Loucy (cell line): ENCODE measurements around the gene ROR1.

Experiments
- H2AFZ ChIP-seq: fragments of 200-600 bp; sonication (generic); 2 replicates; pipeline ENCODE4 v1.6.0; 2016; ENCODE audit warnings: antibody characterized with exemption, mild to moderate bottlenecking, low read length, moderate library complexity
- H3F3A ChIP-seq: fragments of 200-600 bp; 2 replicates; pipeline ENCODE4 v1.6.0; 2016; ENCODE audit warnings: antibody characterized with exemption, low read depth, mild to moderate bottlenecking
- H3K27me3 ChIP-seq: fragments of 200-600 bp; sonication (generic); 2 replicates; pipeline ENCODE4 v1.6.1; 2014; ENCODE audit warnings: low read length, mild to moderate bottlenecking; ENCODE audit not compliant: insufficient read depth, poor library complexity, severe bottlenecking
- H3K36me3 ChIP-seq: fragments of 200-600 bp; sonication (generic); 2 replicates; pipeline ENCODE4 v1.6.1; 2016; ENCODE audit warnings: low read length; ENCODE audit not compliant: insufficient read depth
- H3K4me1 ChIP-seq: fragments of 200-600 bp; sonication (generic); 2 replicates; pipeline ENCODE4 v1.5.1; 2014; ENCODE audit warnings: low read length, mild to moderate bottlenecking; ENCODE audit not compliant: insufficient read depth, poor library complexity, severe bottlenecking
- H3K4me2 ChIP-seq: fragments of 200-600 bp; sonication (generic); 2 replicates; pipeline ENCODE4 v1.6.0; 2014; ENCODE audit warnings: antibody characterized with exemption, low read length, low read depth, mild to moderate bottlenecking; ENCODE audit not compliant: poor library complexity, severe bottlenecking
- H3K4me3 ChIP-seq: fragments of 200-600 bp; sonication (generic); 2 replicates; pipeline ENCODE4 v1.5.1; 2014; ENCODE audit warnings: low read length, mild to moderate bottlenecking, mixed read lengths; ENCODE audit not compliant: poor library complexity, severe bottlenecking
- H3K79me2 ChIP-seq: fragments of 200-600 bp; sonication (generic); 2 replicates; pipeline ENCODE4 v1.6.1; 2014; ENCODE audit warnings: low read length; ENCODE audit not compliant: insufficient read depth
- H3K9ac ChIP-seq: fragments of 200-600 bp; sonication (generic); 2 replicates; pipeline ENCODE4 v1.6.0; 2014; ENCODE audit warnings: mild to moderate bottlenecking, low read depth, low read length, moderate library complexity; ENCODE audit not compliant: poor library complexity, severe bottlenecking
- H3K9me2 ChIP-seq: fragments of 200-600 bp; sonication (generic); replicated peaks from 2 replicates; pipeline ENCODE4 v1.6.1; 2016; ENCODE audit warnings: low read depth, low read length, mixed read lengths
- H3K9me3 ChIP-seq: fragments of 200-600 bp; sonication (generic); 2 replicates; pipeline ENCODE4 v1.6.1; 2014; ENCODE audit warnings: mild to moderate bottlenecking, antibody characterized with exemption, low read length, low read depth; ENCODE audit not compliant: insufficient read depth
- H4K20me1 ChIP-seq: fragments of 200-600 bp; sonication (generic); 2 replicates; pipeline ENCODE4 v1.6.0; 2014; ENCODE audit warnings: antibody characterized with exemption, low read length, mild to moderate bottlenecking; ENCODE audit not compliant: insufficient read depth, poor library complexity, severe bottlenecking
- EZH2phosphoT487 ChIP-seq: fragments of 200-600 bp; IDR thresholded peaks from 2 replicates; pipeline ENCODE4 v1.6.1; 2018; ENCODE audit warnings: antibody characterized with exemption, mild to moderate bottlenecking, moderate library complexity, borderline replicate concordance
- TF ChIP-seq, protein P1 (sequence below): fragments of 200-600 bp; sonication (generic); conservative IDR thresholded peaks from 2 replicates; pipeline ENCODE4 v1.5.1; 2014; ENCODE audit warnings: mild to moderate bottlenecking, antibody characterized with exemption, low read length

The ROR1 gene

DNA sequence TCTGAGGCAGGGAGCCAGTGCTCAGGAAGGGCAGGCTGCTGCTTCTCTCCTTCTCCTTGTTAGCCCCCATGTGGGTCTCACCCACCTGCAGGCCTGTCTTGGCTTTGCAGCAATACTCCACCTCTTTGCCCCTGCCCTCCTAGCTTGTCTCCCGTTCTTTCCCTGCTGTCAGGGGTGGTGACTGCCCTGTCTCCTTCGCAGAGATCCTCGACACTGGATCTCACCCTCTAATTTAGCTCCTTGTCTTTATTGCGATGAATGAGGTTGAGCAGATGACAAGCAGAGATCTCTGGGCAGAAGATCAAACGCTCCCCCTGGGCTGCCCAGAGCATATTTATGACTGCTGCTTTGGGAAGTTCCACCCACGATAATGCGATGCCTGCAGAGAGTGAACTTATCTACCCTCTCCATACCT lies 199.2 kb downstream of the ROR1 start:
- Histone ChIP-seq H3K79me2 (no peaks in the 10 kb centered on the region), H3K4me3 (no peak overlapping the region), H3K36me3 (no peaks in the 10 kb centered on the region), H4K20me1 (no peaks in the 10 kb centered on the region), H3K27me3 (peaks cover 100% of the 10 kb centered on the region), H2AFZ (no peak overlapping the region), H3K9ac (no peak overlapping the region), H3K4me2 (no peak overlapping the region), H3F3A (no peaks in the 10 kb centered on the region), H3K9me2 (no peaks in the 10 kb centered on the region), H3K4me1 (no peaks in the 10 kb centered on the region), H3K9me3 (no peaks in the 10 kb centered on the region)
- TF ChIP-seq, protein P1, sequence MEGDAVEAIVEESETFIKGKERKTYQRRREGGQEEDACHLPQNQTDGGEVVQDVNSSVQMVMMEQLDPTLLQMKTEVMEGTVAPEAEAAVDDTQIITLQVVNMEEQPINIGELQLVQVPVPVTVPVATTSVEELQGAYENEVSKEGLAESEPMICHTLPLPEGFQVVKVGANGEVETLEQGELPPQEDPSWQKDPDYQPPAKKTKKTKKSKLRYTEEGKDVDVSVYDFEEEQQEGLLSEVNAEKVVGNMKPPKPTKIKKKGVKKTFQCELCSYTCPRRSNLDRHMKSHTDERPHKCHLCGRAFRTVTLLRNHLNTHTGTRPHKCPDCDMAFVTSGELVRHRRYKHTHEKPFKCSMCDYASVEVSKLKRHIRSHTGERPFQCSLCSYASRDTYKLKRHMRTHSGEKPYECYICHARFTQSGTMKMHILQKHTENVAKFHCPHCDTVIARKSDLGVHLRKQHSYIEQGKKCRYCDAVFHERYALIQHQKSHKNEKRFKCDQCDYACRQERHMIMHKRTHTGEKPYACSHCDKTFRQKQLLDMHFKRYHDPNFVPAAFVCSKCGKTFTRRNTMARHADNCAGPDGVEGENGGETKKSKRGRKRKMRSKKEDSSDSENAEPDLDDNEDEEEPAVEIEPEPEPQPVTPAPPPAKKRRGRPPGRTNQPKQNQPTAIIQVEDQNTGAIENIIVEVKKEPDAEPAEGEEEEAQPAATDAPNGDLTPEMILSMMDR, result no peak
- TF ChIP-seq EZH2phosphoT487, result no peak

DNA sequence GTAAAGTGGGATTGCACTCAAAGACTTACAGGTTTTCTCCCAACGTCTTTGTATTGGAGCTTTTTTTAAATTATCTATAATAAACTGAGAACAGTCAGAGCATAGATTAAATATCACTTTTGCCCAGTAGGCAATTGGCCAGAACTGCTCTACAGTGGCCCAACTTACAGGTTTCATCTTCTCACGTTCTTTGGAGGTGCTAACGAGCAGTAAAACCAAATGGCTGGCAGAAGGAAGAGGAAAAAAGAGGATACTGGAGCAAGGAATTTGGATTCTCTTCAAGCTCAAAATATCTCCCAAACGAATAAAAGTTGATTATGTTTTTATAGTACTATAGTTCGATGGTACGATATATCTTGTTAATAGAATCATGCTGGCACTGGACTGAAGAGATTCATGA lies 201.1 kb downstream of the ROR1 start:
- Histone ChIP-seq H3F3A (no peaks in the 10 kb centered on the region), H3K9me2 (no peaks in the 10 kb centered on the region), H2AFZ (no peak overlapping the region), H3K4me3 (no peak overlapping the region), H3K36me3 (no peaks in the 10 kb centered on the region), H4K20me1 (no peaks in the 10 kb centered on the region), H3K9me3 (no peaks in the 10 kb centered on the region), H3K9ac (no peak overlapping the region), H3K4me1 (no peaks in the 10 kb centered on the region), H3K4me2 (no peak overlapping the region), H3K27me3 (peaks cover 98% of the 10 kb centered on the region), H3K79me2 (no peaks in the 10 kb centered on the region)
- TF ChIP-seq, protein P1, result no peak
- no peak for TF ChIP-seq EZH2phosphoT487

DNA sequence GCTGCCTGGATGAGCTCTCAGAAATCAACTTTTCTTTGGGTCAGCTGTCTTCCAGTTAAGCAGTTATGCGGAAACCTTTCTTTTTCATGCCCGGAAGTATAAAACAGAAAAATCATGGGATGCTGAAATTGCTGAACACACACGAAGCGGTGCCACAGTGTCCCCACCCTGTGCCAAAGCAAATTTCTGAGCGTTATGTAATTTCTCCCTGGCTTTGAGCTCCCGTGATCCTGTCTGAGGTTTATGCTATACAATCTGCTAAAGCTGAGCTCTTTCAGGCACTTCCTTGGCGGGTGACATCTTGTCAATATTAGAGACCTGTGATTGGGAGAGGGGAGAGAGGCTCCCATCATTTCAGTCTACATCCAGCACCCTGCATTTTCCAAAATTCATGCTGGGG lies 201.7 kb downstream of the ROR1 start:
- TF ChIP-seq, protein P1, result no peak
- TF ChIP-seq EZH2phosphoT487, result no peak
- no peaks in the 10 kb centered on the region for H4K20me1 ChIP-seq
- H3K9me3 ChIP-seq, result no peaks in the 10 kb centered on the region
- H3F3A ChIP-seq, result no peaks in the 10 kb centered on the region
- peaks cover 98% of the 10 kb centered on the region for H3K27me3 ChIP-seq
- H2AFZ ChIP-seq, result no peak overlapping the region
- H3K4me2 ChIP-seq, result no peak overlapping the region
- no peaks in the 10 kb centered on the region for H3K9me2 ChIP-seq
- H3K4me1 ChIP-seq, result no peaks in the 10 kb centered on the region
- no peaks in the 10 kb centered on the region for H3K79me2 ChIP-seq
- H3K36me3 ChIP-seq, result no peaks in the 10 kb centered on the region
- no peak overlapping the region for H3K4me3 ChIP-seq
- H3K9ac ChIP-seq, result no peak overlapping the region
